GM23248 (cell line): ENCODE measurements around the gene EGF. TPM values are rescaled to one million over a fixed set of nuclear protein-coding genes. Genes with fewer than 3 reads are reported as not detected.

Experiments used
- DNase-seq: peaks from one replicate; pipeline ENCODE4 v3.0.0-alpha.2; 2015
- H2AFZ ChIP-seq: fragments of 200-600 bp; sonication (generic); 2 replicates; pipeline ENCODE4 v1.6.1; 2016; ENCODE audit warnings: antibody characterized with exemption
- H3F3A ChIP-seq: fragments of 200-600 bp; sonication (generic); 2 replicates; pipeline ENCODE4 v1.6.1; 2016; ENCODE audit warnings: mild to moderate bottlenecking, antibody characterized with exemption, mixed run types; ENCODE audit not compliant: insufficient read depth
- H3K27ac ChIP-seq: fragments of 200-600 bp; sonication (generic); 2 replicates; pipeline ENCODE4 v1.5.1; 2016; ENCODE audit warnings: mild to moderate bottlenecking
- H3K27me3 ChIP-seq: fragments of 200-600 bp; sonication (generic); replicated peaks from 2 replicates; pipeline ENCODE4 v1.6.1; 2016; ENCODE audit warnings: mild to moderate bottlenecking; ENCODE audit not compliant: insufficient read depth
- H3K36me3 ChIP-seq: fragments of 200-600 bp; sonication (generic); 2 replicates; pipeline ENCODE4 v1.6.1; 2016; ENCODE audit warnings: low read depth, mild to moderate bottlenecking
- H3K4me1 ChIP-seq: fragments of 200-600 bp; sonication (generic); 2 replicates; pipeline ENCODE4 v1.6.1; 2016; ENCODE audit warnings: mild to moderate bottlenecking; ENCODE audit not compliant: insufficient read depth
- H3K4me2 ChIP-seq: fragments of 200-600 bp; sonication (generic); one replicate; pipeline ENCODE4 v1.6.1; 2016; ENCODE audit warnings: mild to moderate bottlenecking; ENCODE audit not compliant: unreplicated experiment
- H3K4me3 ChIP-seq: fragments of 200-600 bp; sonication (generic); 2 replicates; pipeline ENCODE4 v1.5.1; 2016; ENCODE audit warnings: mild to moderate bottlenecking
- H3K79me2 ChIP-seq: fragments of 200-600 bp; sonication (generic); 2 replicates; pipeline ENCODE4 v1.6.1; 2016; ENCODE audit warnings: mild to moderate bottlenecking; ENCODE audit not compliant: insufficient read depth
- H3K9ac ChIP-seq: fragments of 200-600 bp; sonication (generic); 2 replicates; pipeline ENCODE4 v1.6.1; 2016; ENCODE audit warnings: mild to moderate bottlenecking
- H3K9me2 ChIP-seq: fragments of 200-600 bp; sonication (generic); 2 replicates; pipeline ENCODE4 v1.6.1; 2016; ENCODE audit warnings: mixed run types, mild to moderate bottlenecking, moderate library complexity; ENCODE audit not compliant: insufficient read depth
- H3K9me3 ChIP-seq: fragments of 200-600 bp; sonication (generic); one replicate; pipeline ENCODE4 v1.6.1; 2017; ENCODE audit warnings: low read depth
- H4K20me1 ChIP-seq: fragments of 200-600 bp; sonication (generic); 2 replicates; pipeline ENCODE4 v1.6.0; 2016; ENCODE audit not compliant: insufficient read depth
- EZH2 ChIP-seq: fragments of 200-600 bp; sonication (generic); IDR thresholded peaks from 2 replicates; pipeline ENCODE4 v1.6.1; 2018; ENCODE audit warnings: antibody characterized with exemption, mild to moderate bottlenecking; ENCODE audit not compliant: insufficient read depth, poor library complexity, severe bottlenecking
- EZH2phosphoT487 ChIP-seq: fragments of 200-600 bp; sonication (generic); IDR thresholded peaks from 2 replicates; pipeline ENCODE4 v1.6.1; 2018; ENCODE audit warnings: antibody characterized with exemption, moderate library complexity, mild to moderate bottlenecking, low read depth; ENCODE audit not compliant: insufficient read depth
- WGBS, 2 experiments: methylation state at CpG; one replicate each; pipeline ENCODE4 v1.1.6; 2015 to 2017; ENCODE audit warnings: low lambda C conversion rate in 2 of 2, low coverage in 1 of 2; ENCODE audit errors: missing lambda C conversion rate in 2 of 2; 5-methylcytosine and 5-hydroxymethylcytosine counted together
- in situ Hi-C: fragments of 300-500 bp; cut with MboI; formaldehyde crosslinking; loops from 2 replicates; pipeline ENCODE4 v1.15.0; 2020
- polyA plus RNA-seq: library from polyadenylated mRNA; unstranded; fragments of >200 nt; fragmentation: Nextera tagmentation; extraction: Ambion mirVana; gene quantifications from 2 replicates; pipeline ENCODE4 v1.2.1, GENCODE V29; 2016
- total RNA-seq: library from RNA; depleted of rRNA; stranded (reverse); fragments of >200 nt; shearing (Covaris generic); gene quantifications from 2 replicates; pipeline ENCODE4 v1.2.3, GENCODE V29; 2014

The EGF gene
- total and polyA plus RNA-seq, 2 experiments from 2014 or later: 0.43 TPM; not detected in 1

DNA sequence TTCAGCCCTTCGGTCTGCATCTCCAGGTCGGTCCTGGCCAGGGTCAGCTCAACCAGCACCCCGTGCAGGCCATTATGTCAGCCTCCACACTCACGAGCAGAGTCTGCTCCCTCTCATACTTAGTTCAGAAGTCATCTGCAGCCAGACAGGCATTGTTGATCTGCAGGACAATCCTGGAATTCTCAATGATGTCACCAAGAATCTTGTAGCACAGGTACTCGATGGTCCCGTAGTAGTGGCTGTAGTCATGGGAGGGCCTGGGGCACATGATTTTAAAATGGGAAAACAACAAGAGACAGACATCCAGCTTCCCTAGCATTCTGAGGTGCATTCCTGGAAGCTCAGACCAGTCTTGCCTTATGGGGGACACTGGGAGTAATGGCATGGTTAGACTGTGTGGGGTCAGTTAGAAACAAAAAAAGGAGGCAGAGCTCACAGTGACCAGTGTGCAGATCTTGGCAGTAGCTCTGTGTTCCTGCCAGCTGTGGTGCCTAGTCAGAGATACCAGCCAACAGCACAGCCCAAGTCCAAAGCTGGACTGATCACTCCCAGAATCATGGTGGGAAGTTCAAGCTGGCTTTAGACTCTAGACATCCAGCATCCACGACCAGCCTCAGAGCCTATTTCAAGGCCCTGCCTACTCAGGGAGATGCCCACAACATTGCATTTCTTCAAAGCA, 32.9 kb upstream of the EGF start:
- in situ Hi-C loops: no loop called here
- no peak overlapping the region for H2AFZ ChIP-seq
- DNase-seq: no peak
- H4K20me1 ChIP-seq: no peaks in the 10 kb centered on the region; the same call in 1 of the 2 replicates
- 57 to 58% methylated on average over 7 of the region's 7 CpGs for WGBS, 2 experiments
- H3K79me2 ChIP-seq: no peaks in the 10 kb centered on the region
- H3K9ac ChIP-seq: no peak overlapping the region
- 0 out of 2 replicates have a peak, but pooled peaks cover 4% of the 10 kb centered on the region for H3K27me3 ChIP-seq
- H3K4me3 ChIP-seq: no peak overlapping the region
- no peaks in the 10 kb centered on the region for H3K36me3 ChIP-seq
- H3K9me2 ChIP-seq: no peaks in the 10 kb centered on the region
- H3K27ac ChIP-seq: no peak overlapping the region
- H3K4me2 ChIP-seq: no peak overlapping the region
- H3K4me1 ChIP-seq: no peaks in the 10 kb centered on the region
- H3F3A ChIP-seq: no peaks in the 10 kb centered on the region
- no peaks in the 10 kb centered on the region for H3K9me3 ChIP-seq
- TF ChIP-seq EZH2 (no peak), EZH2phosphoT487 (no peak)

DNA sequence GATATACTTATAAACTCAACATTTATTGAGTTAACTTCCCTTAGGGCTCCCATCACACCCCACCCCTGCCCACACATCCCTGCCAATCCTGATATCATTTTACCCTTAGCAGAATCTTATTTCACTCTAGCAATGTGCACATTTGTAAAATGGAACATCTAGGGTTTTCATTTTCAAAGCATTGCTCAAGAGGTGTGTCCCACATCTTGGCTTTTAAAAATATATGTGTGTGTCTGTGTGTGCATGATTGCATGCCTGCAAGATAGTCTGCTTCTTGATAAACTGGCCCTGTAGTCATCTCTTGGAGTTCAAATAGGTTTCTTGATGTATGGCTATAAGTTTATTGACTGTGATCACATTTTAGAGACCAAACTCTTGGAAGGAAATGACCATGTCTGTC, 26.4 kb upstream of the EGF start:
- Histone ChIP-seq H3K9ac (no peak overlapping the region), H3K4me1 (no peaks in the 10 kb centered on the region), H3K4me3 (no peak overlapping the region), H3K79me2 (no peaks in the 10 kb centered on the region), H3F3A (no peaks in the 10 kb centered on the region), H2AFZ (no peak overlapping the region), H3K27ac (no peak overlapping the region), H3K9me3 (no peaks in the 10 kb centered on the region), H4K20me1 (no peaks in the 10 kb centered on the region), H3K36me3 (no peaks in the 10 kb centered on the region), H3K9me2 (no peaks in the 10 kb centered on the region), H3K4me2 (no peak overlapping the region), H3K27me3 (no peaks in the 10 kb centered on the region)
- TF ChIP-seq EZH2 (no peak), EZH2phosphoT487 (no peak)
- DNase-seq: no peak
- in situ Hi-C loops: no loop called here

DNA sequence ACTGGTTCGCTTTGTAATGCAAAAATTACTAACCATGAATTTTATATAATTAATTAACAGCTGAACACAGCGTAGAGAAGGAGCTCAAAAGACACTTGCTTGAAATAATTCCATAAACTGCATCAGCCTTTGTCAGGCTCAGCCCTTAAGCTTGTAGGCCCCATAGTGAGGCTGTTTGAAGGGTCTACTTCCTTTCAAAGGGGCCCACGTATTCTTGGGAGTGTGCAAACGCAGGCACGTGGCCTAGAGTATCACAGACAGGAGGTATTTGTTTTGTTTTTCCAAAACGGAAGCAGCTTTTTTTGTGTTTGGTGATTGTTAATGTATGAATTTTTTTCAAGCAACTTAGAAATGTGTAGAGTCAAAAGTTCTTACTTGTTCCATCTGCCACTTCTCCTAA, 25.6 kb upstream of the EGF start:
- no peaks in the 10 kb centered on the region for H3K36me3 ChIP-seq
- no peak for DNase-seq
- H3K9me3 ChIP-seq: no peaks in the 10 kb centered on the region
- H4K20me1 ChIP-seq: no peaks in the 10 kb centered on the region
- H3K27me3 ChIP-seq: no peaks in the 10 kb centered on the region
- 33 to 36% methylated on average over 6 of the region's 6 CpGs for WGBS, 2 experiments
- no peak overlapping the region for H2AFZ ChIP-seq
- no peak overlapping the region for H3K27ac ChIP-seq
- H3K79me2 ChIP-seq: no peaks in the 10 kb centered on the region
- no peak overlapping the region for H3K4me3 ChIP-seq
- H3F3A ChIP-seq: no peaks in the 10 kb centered on the region
- H3K9me2 ChIP-seq: no peaks in the 10 kb centered on the region
- in situ Hi-C loops: no loop called here
- H3K4me2 ChIP-seq: no peak overlapping the region
- TF ChIP-seq EZH2: no peak
- no peak for TF ChIP-seq EZH2phosphoT487
- H3K4me1 ChIP-seq: no peaks in the 10 kb centered on the region
- no peak overlapping the region for H3K9ac ChIP-seq

DNA sequence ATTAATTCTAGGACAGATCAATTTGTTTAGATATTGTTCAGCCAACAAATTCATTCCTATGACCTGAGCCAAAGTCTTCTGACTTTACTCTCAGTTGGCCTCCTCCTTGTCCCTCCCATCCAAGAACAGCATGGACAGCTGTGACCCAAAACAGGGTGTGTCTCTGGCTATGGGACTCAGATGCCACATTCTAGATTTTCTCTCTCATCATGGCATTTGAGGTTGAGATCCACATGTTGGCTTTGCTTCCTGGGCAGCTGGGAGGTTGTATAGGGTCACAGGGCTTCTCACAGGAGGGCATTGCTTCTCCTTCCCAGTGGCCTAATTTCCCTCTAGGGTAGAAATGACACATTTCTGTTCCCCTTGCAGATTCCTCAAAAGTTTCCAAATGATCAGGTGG, 22.6 kb upstream of the EGF start:
- DNase-seq: no peak
- in situ Hi-C loops: no loop called here
- no peak overlapping the region for H3K4me3 ChIP-seq

More for the DNA sequence above, 22.6 kb upstream of the EGF start:
- Histone ChIP-seq H3K4me2 (no peak overlapping the region), H3K27me3 (no peaks in the 10 kb centered on the region), H3K36me3 (no peaks in the 10 kb centered on the region), H3K9me2 (no peaks in the 10 kb centered on the region; the same call in 1 of the 2 replicates), H3K9ac (no peak overlapping the region), H3F3A (no peaks in the 10 kb centered on the region), H3K79me2 (no peaks in the 10 kb centered on the region), H3K27ac (no peak overlapping the region), H3K4me1 (no peaks in the 10 kb centered on the region), H4K20me1 (no peaks in the 10 kb centered on the region), H2AFZ (no peak overlapping the region), H3K9me3 (no peaks in the 10 kb centered on the region)
- TF ChIP-seq EZH2 (no peak), EZH2phosphoT487 (no peak)
